ENCODE results near the gene TRIM58. TPM values are rescaled to one million over a fixed set of nuclear protein-coding genes. Genes with fewer than 3 reads are reported as not detected.

TRIM58 gene
- total RNA-seq, 1 donor from 2014 or later, result 4.2 TPM

DNA sequence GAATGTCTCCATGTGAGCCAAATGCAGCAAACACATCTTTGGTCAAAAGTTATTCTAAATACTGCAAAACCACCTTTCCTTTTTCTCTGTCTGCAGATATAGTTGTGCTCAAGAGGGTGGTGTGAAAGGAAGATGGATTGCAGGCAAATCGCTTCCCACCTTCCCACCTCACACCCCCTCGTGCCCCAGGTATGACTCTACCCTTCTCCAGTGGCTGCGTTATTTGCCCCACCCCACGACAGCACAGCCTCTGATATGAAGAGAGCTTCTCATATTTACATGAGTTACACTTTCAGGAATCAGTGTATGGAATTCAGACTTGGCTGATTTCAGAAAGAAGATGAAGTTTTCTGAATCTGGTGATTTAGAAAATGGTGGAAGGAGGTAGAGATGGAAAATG lies 5.8 kb downstream of the TRIM58 start:
- TF ChIP-seq, protein P1, sequence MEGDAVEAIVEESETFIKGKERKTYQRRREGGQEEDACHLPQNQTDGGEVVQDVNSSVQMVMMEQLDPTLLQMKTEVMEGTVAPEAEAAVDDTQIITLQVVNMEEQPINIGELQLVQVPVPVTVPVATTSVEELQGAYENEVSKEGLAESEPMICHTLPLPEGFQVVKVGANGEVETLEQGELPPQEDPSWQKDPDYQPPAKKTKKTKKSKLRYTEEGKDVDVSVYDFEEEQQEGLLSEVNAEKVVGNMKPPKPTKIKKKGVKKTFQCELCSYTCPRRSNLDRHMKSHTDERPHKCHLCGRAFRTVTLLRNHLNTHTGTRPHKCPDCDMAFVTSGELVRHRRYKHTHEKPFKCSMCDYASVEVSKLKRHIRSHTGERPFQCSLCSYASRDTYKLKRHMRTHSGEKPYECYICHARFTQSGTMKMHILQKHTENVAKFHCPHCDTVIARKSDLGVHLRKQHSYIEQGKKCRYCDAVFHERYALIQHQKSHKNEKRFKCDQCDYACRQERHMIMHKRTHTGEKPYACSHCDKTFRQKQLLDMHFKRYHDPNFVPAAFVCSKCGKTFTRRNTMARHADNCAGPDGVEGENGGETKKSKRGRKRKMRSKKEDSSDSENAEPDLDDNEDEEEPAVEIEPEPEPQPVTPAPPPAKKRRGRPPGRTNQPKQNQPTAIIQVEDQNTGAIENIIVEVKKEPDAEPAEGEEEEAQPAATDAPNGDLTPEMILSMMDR (IDR thresholded peaks at IDR 0.05; ENCODE audit: insufficient read depth, low read length, poor library complexity, severe bottlenecking), result no peak
- DNase-seq (ENCODE audit: low read depth), result no peak

DNA sequence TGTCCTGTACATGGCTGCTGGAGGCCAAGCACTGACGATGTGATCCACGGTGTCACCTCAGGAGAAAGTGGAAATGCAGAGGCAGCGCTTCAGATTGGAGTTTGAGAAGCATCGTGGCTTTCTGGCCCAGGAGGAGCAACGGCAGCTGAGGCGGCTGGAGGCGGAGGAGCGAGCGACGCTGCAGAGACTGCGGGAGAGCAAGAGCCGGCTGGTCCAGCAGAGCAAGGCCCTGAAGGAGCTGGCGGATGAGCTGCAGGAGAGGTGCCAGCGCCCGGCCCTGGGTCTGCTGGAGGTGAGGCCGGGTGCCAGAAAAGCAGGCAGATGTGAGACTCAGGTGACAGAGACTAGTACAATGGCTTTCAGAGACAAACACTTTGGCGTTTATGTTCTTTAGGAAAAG lies 7.7 kb downstream of the TRIM58 start:
- Histone ChIP-seq H3K4me3 (ENCODE audit: low read depth, low read length) (no peak overlapping the region), H3K27me3 (ENCODE audit: control insufficient read depth, insufficient read depth, low read length) (no peaks in the 10 kb centered on the region), H3K36me3 (ENCODE audit: control insufficient read depth, insufficient read depth, low read length) (no peaks in the 10 kb centered on the region)
- no peak for DNase-seq (ENCODE audit: low read depth)
- TF ChIP-seq, protein P1 (IDR thresholded peaks at IDR 0.05; ENCODE audit: insufficient read depth, low read length, poor library complexity, severe bottlenecking), result no peak

More for the DNA sequence above, 5.8 kb downstream of the TRIM58 start:
- H3K27me3 ChIP-seq (ENCODE audit: control insufficient read depth, insufficient read depth, low read length), result no peaks in the 10 kb centered on the region
- no peaks in the 10 kb centered on the region for H3K36me3 ChIP-seq (ENCODE audit: control insufficient read depth, insufficient read depth, low read length)
- no peak overlapping the region for H3K4me3 ChIP-seq (ENCODE audit: low read depth, low read length)

DNA sequence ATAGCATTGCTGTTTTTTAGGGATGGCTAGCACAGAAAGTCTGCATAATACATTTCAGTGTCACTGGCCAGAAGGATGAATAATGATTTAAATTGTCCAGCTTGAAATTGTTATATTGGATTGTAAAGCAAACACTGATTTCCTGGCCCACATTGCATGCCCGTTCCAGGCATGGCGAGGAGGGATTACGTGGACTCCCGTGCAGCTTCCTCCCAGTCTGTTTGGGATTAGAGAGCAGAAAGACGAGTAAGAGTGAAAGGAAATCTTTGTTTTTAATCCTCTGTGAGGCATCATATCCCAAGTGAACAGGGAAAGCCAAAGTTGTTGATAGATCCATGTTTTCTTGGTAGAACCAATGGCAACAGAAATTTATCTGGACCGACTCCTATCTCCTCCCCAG lies 8.4 kb downstream of the TRIM58 start:
- Histone ChIP-seq H3K36me3 (ENCODE audit: control insufficient read depth, insufficient read depth, low read length) (no peaks in the 10 kb centered on the region), H3K27me3 (ENCODE audit: control insufficient read depth, insufficient read depth, low read length) (no peaks in the 10 kb centered on the region), H3K4me3 (ENCODE audit: low read depth, low read length) (no peak overlapping the region)
- TF ChIP-seq, protein P1 (IDR thresholded peaks at IDR 0.05; ENCODE audit: insufficient read depth, low read length, poor library complexity, severe bottlenecking), result no peak
- DNase-seq (ENCODE audit: low read depth), result no peak

DNA sequence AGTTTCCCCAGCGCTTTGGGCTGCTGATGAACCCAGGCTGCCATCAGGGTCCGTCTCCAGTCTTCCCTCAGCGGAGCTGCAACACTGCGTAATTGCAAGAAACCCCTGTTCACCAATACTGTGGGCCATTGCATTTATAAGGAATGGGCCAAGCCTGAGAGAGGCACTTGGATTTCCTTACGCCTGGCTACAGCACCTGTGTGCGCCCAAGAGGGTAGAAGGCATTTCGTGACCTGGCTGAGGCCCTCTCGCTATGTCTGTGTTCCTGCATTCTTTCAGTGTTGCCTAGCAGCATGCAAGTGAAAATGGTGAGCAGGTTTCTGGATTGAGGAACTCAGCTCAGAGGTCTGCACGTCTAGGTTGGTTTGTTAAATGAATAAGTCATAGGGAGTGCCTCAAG lies 26.4 kb downstream of the TRIM58 start:
- TF ChIP-seq, protein P1 (IDR thresholded peaks at IDR 0.05; ENCODE audit: insufficient read depth, low read length, poor library complexity, severe bottlenecking), result no peak
- no peak for DNase-seq (ENCODE audit: low read depth)
- H3K27me3 ChIP-seq (ENCODE audit: control insufficient read depth, insufficient read depth, low read length), result no peaks in the 10 kb centered on the region
- H3K4me3 ChIP-seq (ENCODE audit: low read depth, low read length), result no peak overlapping the region
- no peaks in the 10 kb centered on the region for H3K36me3 ChIP-seq (ENCODE audit: control insufficient read depth, insufficient read depth, low read length)

DNA sequence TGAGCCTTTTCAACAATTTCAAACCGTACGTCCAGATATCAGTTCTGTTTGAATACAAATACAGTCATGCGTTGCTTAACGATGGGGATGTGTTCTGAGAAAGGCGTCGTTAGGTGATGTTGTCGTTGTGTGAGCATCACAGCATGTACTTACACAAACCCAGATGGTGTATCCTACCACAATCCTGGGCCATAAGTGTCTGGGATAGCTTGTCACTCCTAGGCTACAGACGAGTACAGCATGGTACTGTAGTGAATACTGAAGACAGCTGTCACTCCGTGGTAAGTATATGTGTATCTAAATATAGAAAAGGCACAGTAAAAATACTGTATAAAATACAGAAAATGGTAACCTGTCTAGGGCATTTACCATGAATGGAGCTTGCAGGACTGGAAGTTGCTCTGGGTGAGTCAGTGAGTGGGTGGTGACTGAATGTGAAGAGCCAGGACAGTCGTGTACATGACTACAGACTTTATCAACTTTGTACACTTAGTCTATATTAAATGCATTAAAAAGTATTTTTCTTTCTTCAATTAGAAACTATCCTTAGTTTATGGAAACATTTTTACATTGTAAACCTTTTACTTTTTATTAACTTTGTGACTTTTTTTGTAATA lies 27.9 kb downstream of the TRIM58 start:
- Histone ChIP-seq H3K4me3 (ENCODE audit: low read depth, low read length) (no peak overlapping the region), H3K27me3 (ENCODE audit: control insufficient read depth, insufficient read depth, low read length) (no peaks in the 10 kb centered on the region), H3K36me3 (ENCODE audit: control insufficient read depth, insufficient read depth, low read length) (no peaks in the 10 kb centered on the region)
- no peak for DNase-seq (ENCODE audit: low read depth)
- TF ChIP-seq, protein P1 (IDR thresholded peaks at IDR 0.05; ENCODE audit: insufficient read depth, low read length, poor library complexity, severe bottlenecking), result no peak

DNA sequence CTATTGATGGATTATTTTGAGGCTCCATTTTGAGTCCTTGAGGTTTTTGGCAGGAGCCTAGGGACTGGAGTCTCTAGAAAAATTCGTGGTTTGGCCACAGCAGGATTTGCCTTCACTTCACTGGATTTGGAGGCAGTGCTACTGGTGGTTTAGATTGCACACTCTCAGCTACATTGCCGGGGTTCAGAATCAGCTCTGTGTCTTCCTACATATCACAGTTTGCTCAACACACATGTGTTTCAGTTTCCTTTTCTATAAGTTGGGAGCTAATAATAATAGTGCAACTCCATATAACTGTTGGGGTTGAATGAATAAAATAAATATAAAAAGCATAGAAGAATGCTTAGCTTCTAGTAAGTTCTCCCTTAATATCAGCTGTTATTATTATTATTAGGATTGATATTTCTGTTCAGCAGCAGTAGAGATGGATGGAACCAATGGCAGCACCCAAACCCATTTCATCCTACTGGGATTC lies 38.2 kb downstream of the TRIM58 start, which contains the start of gene OR2W3:
Gene OR2W3 (plus strand): TSS at position 425 of the 475 bp plus-strand sequence. CDS start 0 bp downstream, at position 425.
- no peak for DNase-seq (ENCODE audit: low read depth)
- no peak within 1 kb of the TSS for H3K4me3 ChIP-seq (ENCODE audit: low read depth, low read length)
- H3K36me3 ChIP-seq (ENCODE audit: control insufficient read depth, insufficient read depth, low read length), result no peaks in the 10 kb centered on the region
- no peaks in the 10 kb centered on the region for H3K27me3 ChIP-seq (ENCODE audit: control insufficient read depth, insufficient read depth, low read length)
- TF ChIP-seq, protein P1 (IDR thresholded peaks at IDR 0.05; ENCODE audit: insufficient read depth, low read length, poor library complexity, severe bottlenecking), result no peak
